WTC11 (cell line): Measurements from ENCODE around the gene C19orf25. TPM values are rescaled to one million over a fixed set of nuclear protein-coding genes. Genes with fewer than 3 reads are reported as not detected.

Source experiments
- ATAC-seq: fragments of 200-7000 bp; cut with Tn5 transposase; 2 replicates; pipeline ENCODE4 v1.10.0; 2021; ENCODE audit warnings: mild to moderate bottlenecking, moderate library complexity
- CTCF ChIA-PET: fragments of 300-600 bp; sonication (Branson Sonifier 250); formaldehyde crosslinking; loops from one replicate; lab custom pipeline; 2021; ENCODE audit warnings: antibody characterized with exemption; lab: Charles Lee
- POLR2A ChIA-PET: fragments of 350-600 bp; sonication (Branson Sonifier 250); formaldehyde crosslinking; loops from one replicate; lab custom pipeline; 2021; ENCODE audit warnings: antibody characterized with exemption; lab: Charles Lee
- DNase-seq: peaks from one replicate; pipeline ENCODE4 v3.0.0; 2021; ENCODE audit warnings: low spot score
- H3K27ac Mint-ChIP-seq: 2 replicates; pipeline ENCODE4 v1.8.0; 2021; ENCODE audit warnings: mixed read lengths
- H3K27me3 Mint-ChIP-seq: 2 replicates; pipeline ENCODE4 v1.8.0; 2021; ENCODE audit warnings: low read depth, mild to moderate bottlenecking, moderate library complexity, mixed read lengths
- H3K36me3 Mint-ChIP-seq: 2 replicates; pipeline ENCODE4 v1.8.0; 2021; ENCODE audit warnings: mixed read lengths
- H3K4me1 Mint-ChIP-seq: 2 replicates; pipeline ENCODE4 v1.8.0; 2022; ENCODE audit warnings: mixed read lengths
- H3K4me3 Mint-ChIP-seq: 2 replicates; pipeline ENCODE4 v1.8.0; 2021; ENCODE audit warnings: mild to moderate bottlenecking, moderate library complexity, mixed read lengths
- H3K9me3 Mint-ChIP-seq: 2 replicates; pipeline ENCODE4 v1.8.0; 2021; ENCODE audit warnings: mixed read lengths
- CBFB ChIP-seq: sonication (generic); formaldehyde crosslinking; IDR thresholded peaks from 2 replicates; pipeline ENCODE4 v1.8.1; 2022; ENCODE audit warnings: mild to moderate bottlenecking, low read depth, missing genetic modification reagents
- E2F5 ChIP-seq: sonication (generic); formaldehyde crosslinking; IDR thresholded peaks from 2 replicates; pipeline ENCODE4 v1.8.1; 2022; ENCODE audit warnings: mild to moderate bottlenecking, moderate library complexity, missing genetic modification reagents
- ERG ChIP-seq: fragments of 250-450 bp; sonication (Bioruptor Pico); IDR thresholded peaks from 2 replicates; pipeline ENCODE4 v1.8.0; 2021; ENCODE audit warnings: mild to moderate bottlenecking
- ETV6 ChIP-seq: sonication (generic); formaldehyde crosslinking; IDR thresholded peaks from 2 replicates; pipeline ENCODE4 v1.8.1; 2022; ENCODE audit warnings: mild to moderate bottlenecking, missing genetic modification reagents
- FOXJ3 ChIP-seq: sonication (generic); formaldehyde crosslinking; IDR thresholded peaks from 2 replicates; pipeline ENCODE4 v1.9.0; 2021; ENCODE audit warnings: missing genetic modification reagents, mild to moderate bottlenecking, borderline replicate concordance
- FOXP1 ChIP-seq: sonication (generic); formaldehyde crosslinking; IDR thresholded peaks from 2 replicates; pipeline ENCODE4 v1.8.0; 2022; ENCODE audit warnings: missing genetic modification reagents, mild to moderate bottlenecking, moderate library complexity, borderline replicate concordance
- HMGXB4 ChIP-seq: sonication (generic); formaldehyde crosslinking; IDR thresholded peaks from 2 replicates; pipeline ENCODE4 v1.8.1; 2023; ENCODE audit warnings: mild to moderate bottlenecking, moderate library complexity, missing genetic modification reagents
- IRF2 ChIP-seq: sonication (generic); formaldehyde crosslinking; IDR thresholded peaks from 2 replicates; pipeline ENCODE4 v1.8.0; 2022; ENCODE audit warnings: low read depth, missing genetic modification reagents, borderline replicate concordance
- MLX ChIP-seq: sonication (generic); formaldehyde crosslinking; IDR thresholded peaks from 2 replicates; pipeline ENCODE4 v1.8.1; 2023; ENCODE audit warnings: mild to moderate bottlenecking, missing genetic modification reagents, moderate library complexity
- NFE2L1 ChIP-seq: sonication (generic); formaldehyde crosslinking; IDR thresholded peaks from 2 replicates; pipeline ENCODE4 v1.8.1; 2023; ENCODE audit warnings: missing genetic modification reagents
- SMAD3 ChIP-seq: sonication (generic); formaldehyde crosslinking; IDR thresholded peaks from 2 replicates; pipeline ENCODE4 v1.8.0; 2022; ENCODE audit warnings: missing genetic modification reagents, mild to moderate bottlenecking, borderline replicate concordance
- TEAD1 ChIP-seq: sonication (generic); formaldehyde crosslinking; IDR thresholded peaks from 2 replicates; pipeline ENCODE4 v1.8.0; 2022; ENCODE audit warnings: mild to moderate bottlenecking, missing genetic modification reagents
- ZMAT4 ChIP-seq: fragments of 250-450 bp; sonication (Bioruptor Pico); IDR thresholded peaks from 2 replicates; pipeline ENCODE4 v1.9.0; 2021; ENCODE audit warnings: mild to moderate bottlenecking
- total RNA-seq: library from RNA; stranded (reverse); gene quantifications from 3 replicates; pipeline ENCODE4 v1.2.3, GENCODE V29; 2021
- TF ChIP-seq, protein P1 (sequence below): fragments of 250-450 bp; sonication (Bioruptor Pico); conservative IDR thresholded peaks from 2 replicates; pipeline ENCODE4 v1.9.0; 2021; ENCODE audit warnings: mild to moderate bottlenecking
- TF ChIP-seq, protein P2 (sequence below): sonication (generic); formaldehyde crosslinking; IDR thresholded peaks from 2 replicates; pipeline ENCODE4 v1.8.0; 2022; ENCODE audit warnings: missing genetic modification reagents
- TF ChIP-seq, protein P3 (sequence below): sonication (generic); formaldehyde crosslinking; IDR thresholded peaks from 2 replicates; pipeline ENCODE4 v1.8.1; 2022; ENCODE audit warnings: low read depth, mild to moderate bottlenecking, moderate library complexity, missing genetic modification reagents, borderline replicate concordance

Gene C19orf25
- total RNA-seq, 1 experiment from 2014 or later: 65.7 TPM

- TF ChIP-seq, protein P1, sequence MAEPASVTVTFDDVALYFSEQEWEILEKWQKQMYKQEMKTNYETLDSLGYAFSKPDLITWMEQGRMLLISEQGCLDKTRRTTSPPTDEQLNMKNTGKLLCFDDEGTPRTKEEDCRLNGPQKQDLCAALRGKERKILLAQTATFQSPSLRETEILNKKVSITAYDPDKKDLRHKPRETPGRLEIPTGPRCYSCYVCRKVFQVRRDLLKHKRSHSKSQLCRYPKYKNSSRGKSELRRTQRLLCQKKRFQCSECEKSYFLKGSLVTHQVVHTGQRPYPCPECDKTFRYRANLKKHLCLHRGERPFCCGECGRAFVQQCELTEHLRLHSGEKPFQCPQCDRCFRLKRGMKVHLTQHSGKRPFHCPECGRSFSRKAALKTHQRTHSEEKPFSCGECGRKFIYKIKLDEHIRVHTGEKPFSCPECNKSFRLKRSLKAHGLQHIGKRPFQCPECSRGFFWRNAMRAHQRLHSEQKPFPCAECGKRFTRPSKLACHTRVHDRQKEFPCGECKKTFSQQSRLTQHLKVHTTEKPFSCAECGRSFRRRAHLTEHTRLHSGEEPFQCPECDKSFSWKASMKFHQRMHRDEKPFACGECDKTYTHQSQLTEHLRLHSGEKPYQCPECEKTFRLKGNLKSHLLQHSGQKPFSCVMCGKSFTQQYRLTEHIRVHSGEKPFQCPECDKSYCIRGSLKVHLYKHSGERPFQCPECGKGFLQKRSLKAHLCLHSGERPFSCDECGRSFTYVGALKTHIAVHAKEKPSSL (CRISPR knock-in tag): no peak
- TF ChIP-seq E2F5 (CRISPR knock-in tag): no peak
- TF ChIP-seq, protein P2, sequence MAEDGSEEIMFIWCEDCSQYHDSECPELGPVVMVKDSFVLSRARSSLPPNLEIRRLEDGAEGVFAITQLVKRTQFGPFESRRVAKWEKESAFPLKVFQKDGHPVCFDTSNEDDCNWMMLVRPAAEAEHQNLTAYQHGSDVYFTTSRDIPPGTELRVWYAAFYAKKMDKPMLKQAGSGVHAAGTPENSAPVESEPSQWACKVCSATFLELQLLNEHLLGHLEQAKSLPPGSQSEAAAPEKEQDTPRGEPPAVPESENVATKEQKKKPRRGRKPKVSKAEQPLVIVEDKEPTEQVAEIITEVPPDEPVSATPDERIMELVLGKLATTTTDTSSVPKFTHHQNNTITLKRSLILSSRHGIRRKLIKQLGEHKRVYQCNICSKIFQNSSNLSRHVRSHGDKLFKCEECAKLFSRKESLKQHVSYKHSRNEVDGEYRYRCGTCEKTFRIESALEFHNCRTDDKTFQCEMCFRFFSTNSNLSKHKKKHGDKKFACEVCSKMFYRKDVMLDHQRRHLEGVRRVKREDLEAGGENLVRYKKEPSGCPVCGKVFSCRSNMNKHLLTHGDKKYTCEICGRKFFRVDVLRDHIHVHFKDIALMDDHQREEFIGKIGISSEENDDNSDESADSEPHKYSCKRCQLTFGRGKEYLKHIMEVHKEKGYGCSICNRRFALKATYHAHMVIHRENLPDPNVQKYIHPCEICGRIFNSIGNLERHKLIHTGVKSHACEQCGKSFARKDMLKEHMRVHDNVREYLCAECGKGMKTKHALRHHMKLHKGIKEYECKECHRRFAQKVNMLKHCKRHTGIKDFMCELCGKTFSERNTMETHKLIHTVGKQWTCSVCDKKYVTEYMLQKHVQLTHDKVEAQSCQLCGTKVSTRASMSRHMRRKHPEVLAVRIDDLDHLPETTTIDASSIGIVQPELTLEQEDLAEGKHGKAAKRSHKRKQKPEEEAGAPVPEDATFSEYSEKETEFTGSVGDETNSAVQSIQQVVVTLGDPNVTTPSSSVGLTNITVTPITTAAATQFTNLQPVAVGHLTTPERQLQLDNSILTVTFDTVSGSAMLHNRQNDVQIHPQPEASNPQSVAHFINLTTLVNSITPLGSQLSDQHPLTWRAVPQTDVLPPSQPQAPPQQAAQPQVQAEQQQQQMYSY (CRISPR knock-in tag): no peak
- TF ChIP-seq, all 79 proteins: peak for 0
These were observed 31.1 kb downstream of the C19orf25 start (continued) for GRCh38 chr19:1447944-1448343.

GRCh38 chr19:1447504-1447903 lies 31.5 kb downstream of the C19orf25 start:
- no peak overlapping the region for H3K4me3 Mint-ChIP-seq
- ChIA-PET CTCF (interaction anchor here (1.3 kb wide), 2 partner anchors 11 to 18 kb away, joined by 3 to 9 read pairs; no protein-coding TSS in a partner anchor), POLR2A (no interaction called here)
- peaks cover 8% of the 10 kb centered on the region; the same call in 1 of the 2 replicates for H3K4me1 Mint-ChIP-seq
- no peak for ATAC-seq
- TF ChIP-seq FOXP1 (CRISPR knock-in tag): no peak
- TF ChIP-seq NFE2L1: no peak
- no peak for TF ChIP-seq FOXJ3 (CRISPR knock-in tag)
- TF ChIP-seq HMGXB4 (CRISPR knock-in tag): no peak
- no peaks in the 10 kb centered on the region for H3K9me3 Mint-ChIP-seq
- peaks cover 60% of the 10 kb centered on the region for H3K27me3 Mint-ChIP-seq
- no peak for DNase-seq
- H3K36me3 Mint-ChIP-seq: peaks cover 3% of the 10 kb centered on the region
- H3K27ac Mint-ChIP-seq: no peak overlapping the region

GRCh38 chr19:1446713-1447481 lies 32.1 kb downstream of the C19orf25 start:
- peak overlapping the region; percentile 55 for H3K4me3 Mint-ChIP-seq
- CTCF ChIA-PET: interaction anchor here (1.0 to 1.3 kb wide), 5 partner anchors 9 to 180 kb away, joined by 3 to 9 read pairs (median 4); partner anchors contain the start of gene CIRBP
- H3K9me3 Mint-ChIP-seq: no peaks in the 10 kb centered on the region
- H3K27me3 Mint-ChIP-seq: peaks cover 54% of the 10 kb centered on the region
- ATAC-seq (no peak), DNase-seq (peak; percentile 58)
- peaks cover 9% of the 10 kb centered on the region; the same call in 1 of the 2 replicates for H3K4me1 Mint-ChIP-seq
- POLR2A ChIA-PET: interaction anchor here (0.6 kb wide), 1 partner anchor 9 kb away, joined by 3 read pairs; no protein-coding TSS in a partner anchor
- no peak overlapping the region for H3K27ac Mint-ChIP-seq
- H3K36me3 Mint-ChIP-seq: peaks cover 8% of the 10 kb centered on the region
- no peak for TF ChIP-seq ZMAT4 (CRISPR knock-in tag)
- 0 out of 2 replicates have a peak, but pooled peaks have one; percentile 66 for TF ChIP-seq IRF2
- TF ChIP-seq, protein P3, sequence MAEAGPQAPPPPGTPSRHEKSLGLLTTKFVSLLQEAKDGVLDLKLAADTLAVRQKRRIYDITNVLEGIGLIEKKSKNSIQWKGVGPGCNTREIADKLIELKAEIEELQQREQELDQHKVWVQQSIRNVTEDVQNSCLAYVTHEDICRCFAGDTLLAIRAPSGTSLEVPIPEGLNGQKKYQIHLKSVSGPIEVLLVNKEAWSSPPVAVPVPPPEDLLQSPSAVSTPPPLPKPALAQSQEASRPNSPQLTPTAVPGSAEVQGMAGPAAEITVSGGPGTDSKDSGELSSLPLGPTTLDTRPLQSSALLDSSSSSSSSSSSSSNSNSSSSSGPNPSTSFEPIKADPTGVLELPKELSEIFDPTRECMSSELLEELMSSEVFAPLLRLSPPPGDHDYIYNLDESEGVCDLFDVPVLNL (CRISPR knock-in tag): peak; percentile 88
- TF ChIP-seq SMAD3 (CRISPR knock-in tag): peak; percentile 85; the same call in 1 of the 2 replicates
- TF ChIP-seq CBFB (CRISPR knock-in tag): no peak
- TF ChIP-seq ERG (CRISPR knock-in tag): no peak
- peak; percentile 62; the same call in 1 of the 2 replicates for TF ChIP-seq ETV6 (CRISPR knock-in tag)
- peak; percentile 97 for TF ChIP-seq FOXP1 (CRISPR knock-in tag)
- peak; percentile 89 for TF ChIP-seq TEAD1 (CRISPR knock-in tag)
- no peak for TF ChIP-seq MLX
